Loucy (cell line): Measurements from ENCODE around the gene IPPK.

Experiments used
- CTCF ChIP-seq: fragments of 200-600 bp; sonication (generic); conservative IDR thresholded peaks from 2 replicates; pipeline ENCODE4 v1.5.1; 2014; ENCODE audit warnings: mild to moderate bottlenecking, antibody characterized with exemption, low read length
- EZH2phosphoT487 ChIP-seq: fragments of 200-600 bp; IDR thresholded peaks from 2 replicates; pipeline ENCODE4 v1.6.1; 2018; ENCODE audit warnings: antibody characterized with exemption, mild to moderate bottlenecking, moderate library complexity, borderline replicate concordance

- TF ChIP-seq CTCF (no peak), EZH2phosphoT487 (no peak)
These were observed 59.2 kb downstream of the IPPK start for GRCh38 chr9:92610470-92611420.
